CD4-positive, alpha-beta T cell treated with Interleukin-4 for 1 hour (primary cell): Measurements from ENCODE around the gene EVA1C.

Experiments used
- DNase-seq, 2 donors: peaks; one replicate each; pipeline ENCODE4 v3.0.0-alpha.2; 2020 to 2022

Gene EVA1C

DNA sequence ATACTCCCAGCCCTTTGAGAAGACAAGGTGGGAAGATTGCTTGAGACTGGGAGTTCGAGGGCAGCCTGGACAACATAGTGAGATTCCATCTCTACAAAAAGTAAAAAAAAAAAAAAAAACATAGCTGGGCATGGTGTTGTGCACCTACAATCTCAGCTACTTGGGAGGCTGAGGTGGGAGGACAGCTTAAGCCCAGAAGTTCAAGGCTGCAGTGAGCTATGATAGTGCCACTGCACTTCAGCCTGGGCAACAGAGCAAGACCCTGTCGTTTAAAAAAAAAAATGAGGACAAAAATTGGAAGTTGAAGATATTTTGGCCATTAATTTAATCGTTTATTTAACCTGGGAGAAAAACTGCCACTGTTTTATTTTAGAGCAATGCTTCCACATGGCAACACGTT, 20.8 kb upstream of the EVA1C start:
- no peak for DNase-seq

DNA sequence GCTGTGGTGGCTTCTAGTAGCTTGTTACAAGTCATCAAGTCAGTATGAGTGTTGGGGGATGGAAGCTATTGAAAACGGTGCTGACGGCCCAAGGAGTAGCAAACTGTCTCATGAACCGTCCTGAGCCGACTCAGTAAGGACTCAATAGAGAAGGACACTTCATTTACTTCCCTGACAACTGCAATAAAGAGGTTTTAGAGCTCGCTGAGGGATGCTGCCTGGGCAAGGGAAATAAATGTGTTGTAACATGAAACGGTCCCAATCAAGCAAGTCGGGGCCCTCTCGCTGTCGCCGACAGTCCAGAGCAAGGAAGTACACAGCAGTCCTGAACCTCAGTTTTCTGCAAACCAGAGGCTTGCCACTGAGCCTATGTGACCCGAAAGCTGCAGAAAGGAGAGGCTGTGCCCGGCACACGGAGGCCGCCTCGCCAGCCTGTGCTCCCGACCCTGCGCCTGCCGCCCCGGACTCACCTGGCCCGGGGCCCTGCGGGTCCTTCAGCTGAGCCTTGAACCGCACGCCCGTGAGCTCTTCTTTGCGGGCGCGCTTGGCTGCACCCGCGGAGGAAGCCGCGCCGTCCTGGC, 20.1 kb upstream of the EVA1C start:
- DNase-seq, result no peak

DNA sequence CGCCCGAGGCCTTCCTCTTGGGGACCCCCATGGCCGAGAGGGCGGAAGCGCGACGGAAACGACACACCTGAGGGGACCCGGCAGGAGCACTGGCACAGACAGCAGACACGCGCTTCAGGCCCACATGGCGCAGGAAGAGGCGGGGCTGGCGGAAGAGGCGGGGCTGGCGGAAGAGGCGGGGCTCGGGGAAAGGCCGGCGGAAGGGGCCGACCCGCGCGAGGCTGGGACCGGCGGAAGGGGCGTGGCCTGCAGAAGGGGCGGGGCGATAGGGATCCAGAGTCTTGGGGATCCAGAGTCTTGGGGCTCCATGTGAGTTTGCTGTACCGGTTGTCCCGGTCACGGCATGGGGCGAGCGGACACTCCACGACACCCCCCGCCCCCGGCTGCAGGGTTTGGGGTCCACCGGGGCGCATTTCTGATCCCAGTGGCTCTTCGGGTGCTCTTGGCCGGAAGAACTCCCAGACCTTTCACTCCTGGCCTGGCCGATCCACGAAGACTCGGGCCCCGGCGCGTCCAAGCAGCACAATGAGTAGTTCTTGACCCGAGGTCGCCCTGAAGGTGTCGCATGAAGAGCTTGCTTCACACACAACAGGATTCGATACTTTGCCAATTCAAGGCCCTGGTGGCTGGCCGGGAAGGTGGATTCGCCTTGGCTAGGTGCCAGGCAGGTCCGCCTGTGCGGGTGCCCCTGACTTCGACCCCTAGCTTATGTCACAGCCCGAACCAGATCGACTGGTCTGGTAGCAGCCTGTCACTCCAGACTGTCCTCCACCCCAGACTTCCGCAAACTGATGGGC, 19.4 kb upstream of the EVA1C start, which contains the start of gene URB1:
URB1 (minus strand) TSS at position 133 of the 797 bp plus-strand sequence; CDS start at position 31, 102 bp downstream.
- peak; percentile 93 to 96 for DNase-seq

DNA sequence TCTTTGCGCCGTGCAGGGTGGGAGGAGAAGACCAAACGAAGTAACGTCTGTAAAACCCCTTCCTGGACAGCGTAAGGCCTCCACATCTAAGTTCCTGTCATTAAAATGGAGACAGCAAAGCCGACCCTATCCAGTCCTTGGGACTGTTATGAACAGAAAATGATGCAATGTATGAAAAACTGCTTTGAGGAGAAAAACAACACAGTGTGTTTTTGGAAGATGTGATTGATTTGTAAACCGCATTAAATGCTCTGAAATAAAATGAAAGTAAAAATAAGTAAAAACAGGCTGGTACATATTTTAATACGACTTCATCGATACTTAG, 18.9 kb upstream of the EVA1C start:
- DNase-seq, result peak in 1 of 2 donors; percentile 33

DNA sequence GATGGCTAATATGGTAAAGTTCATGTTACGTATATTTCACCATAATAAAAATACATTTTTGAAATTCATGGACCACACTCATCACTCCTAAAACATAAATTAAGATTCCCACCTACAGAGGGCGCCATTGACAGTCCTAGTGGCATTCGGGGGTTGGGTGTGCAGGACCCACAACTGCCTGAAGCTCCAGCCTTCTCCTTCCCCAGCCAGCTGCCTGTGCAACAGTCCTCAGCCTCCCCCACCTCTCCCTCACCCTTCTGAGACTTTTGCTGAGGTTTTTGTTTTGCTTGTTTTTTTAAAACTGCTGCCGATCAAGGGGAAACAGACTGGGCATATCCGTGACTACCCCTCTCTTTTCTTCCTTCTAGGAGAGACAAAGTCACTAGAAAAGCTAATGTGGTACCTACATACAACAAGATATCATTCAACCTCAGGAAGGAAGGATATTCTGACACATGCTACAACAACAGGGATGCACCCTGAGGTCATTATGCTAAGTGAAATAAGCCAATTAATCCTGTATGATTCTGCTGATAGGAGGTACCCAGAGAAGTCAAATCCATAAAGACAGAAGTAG, 9.2 kb upstream of the EVA1C start:
- peak; percentile 40 to 77 for DNase-seq

DNA sequence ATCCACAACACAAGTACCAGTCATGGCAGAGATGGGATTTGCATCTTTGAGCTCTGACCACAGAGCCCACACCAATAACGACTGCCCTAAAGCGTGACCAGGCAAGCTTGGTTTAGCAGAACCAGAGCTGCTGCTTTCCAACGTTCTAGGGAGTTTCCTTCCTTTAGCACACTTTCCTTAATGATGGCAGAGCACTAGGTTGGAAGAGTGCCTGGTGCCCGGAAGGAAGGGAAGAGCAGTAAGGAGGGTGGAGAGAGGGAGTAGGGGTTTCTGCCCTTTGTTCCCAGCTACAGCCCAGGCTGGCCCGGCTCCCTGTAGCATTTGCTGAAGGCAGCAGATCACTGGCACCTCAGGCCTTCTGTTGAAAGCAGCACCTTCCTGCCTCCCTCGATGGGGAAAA, 6.1 kb upstream of the EVA1C start:
- DNase-seq, result no peak

DNA sequence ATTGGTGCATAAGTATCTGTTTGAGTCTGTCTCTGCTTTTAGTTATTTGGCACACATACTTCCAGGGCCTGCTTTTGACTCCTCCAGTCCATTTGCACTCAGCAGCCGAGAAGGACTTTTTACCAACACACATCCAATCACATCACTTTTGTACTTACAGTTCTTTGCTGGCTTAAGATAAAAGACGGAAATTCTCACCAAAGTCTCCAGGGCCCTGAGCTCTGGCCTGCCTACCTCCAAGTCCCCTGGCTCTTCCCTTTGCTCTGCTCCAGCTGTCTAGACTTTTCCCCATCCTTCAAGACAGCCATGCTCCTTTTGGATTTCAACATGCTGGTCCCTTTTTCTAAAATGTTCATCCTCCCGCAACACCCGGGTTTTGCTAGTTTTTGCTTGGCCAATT, 2.2 kb upstream of the EVA1C start:
- DNase-seq, result no peak

DNA sequence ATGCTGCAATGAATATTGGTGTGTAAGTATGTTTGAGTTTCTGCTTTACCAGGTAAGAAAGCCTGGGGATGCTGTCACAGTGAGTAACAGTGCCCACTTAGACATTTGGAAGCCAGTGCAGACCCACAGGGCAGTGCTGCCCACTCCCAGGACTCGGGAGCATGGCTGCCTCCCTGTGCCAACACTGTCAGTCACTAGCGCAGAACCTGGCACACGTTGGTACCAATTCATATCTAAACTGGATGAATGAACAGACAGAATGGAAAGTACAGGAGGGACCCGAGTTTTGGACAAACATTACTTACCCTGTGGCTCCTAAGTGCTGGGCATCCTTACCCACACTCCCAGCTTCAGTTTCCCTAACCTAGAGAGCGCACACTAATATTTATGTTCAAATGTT, 1.6 kb upstream of the EVA1C start:
- no peak for DNase-seq

DNA sequence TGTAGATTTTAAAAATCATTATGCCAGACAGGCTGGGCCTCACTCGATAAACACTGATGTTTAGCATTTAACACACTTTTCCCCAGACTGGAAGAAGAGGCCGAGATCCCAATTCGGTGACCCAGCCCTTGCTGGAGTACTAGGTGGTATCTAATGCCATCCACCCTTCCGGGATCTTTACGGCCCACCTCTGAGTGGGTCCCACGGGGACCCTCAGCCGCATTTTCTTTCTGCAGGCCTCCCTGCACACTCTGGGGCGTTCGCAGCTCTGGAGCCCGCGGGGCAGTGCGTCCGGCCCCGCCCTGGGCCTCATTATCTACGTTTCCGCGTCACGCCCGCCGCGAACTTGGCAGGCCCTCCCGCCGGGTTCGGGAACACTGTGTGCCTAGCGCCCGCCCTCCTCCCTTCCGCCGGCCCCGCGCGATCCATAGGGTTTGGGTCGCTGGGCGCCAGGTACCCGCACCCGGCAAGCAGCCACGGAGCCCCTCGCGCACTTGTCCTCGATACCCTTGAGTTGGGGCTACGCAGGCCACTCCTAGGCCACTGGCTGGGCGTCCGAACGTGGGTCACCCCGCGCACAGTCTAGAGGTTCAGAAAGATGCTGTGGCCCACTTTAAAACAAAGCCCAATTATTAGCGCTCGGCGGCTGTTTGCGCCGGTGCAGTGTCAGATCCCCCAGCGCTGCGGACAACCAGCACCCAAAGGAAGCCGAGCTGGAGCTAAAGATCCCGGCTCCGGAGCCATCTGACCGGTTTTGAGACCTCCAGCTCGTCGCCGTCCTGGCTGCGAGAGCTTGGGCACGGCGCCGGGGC, 950 bp upstream of the EVA1C start:
- peak; percentile 39 to 59 for DNase-seq

DNA sequence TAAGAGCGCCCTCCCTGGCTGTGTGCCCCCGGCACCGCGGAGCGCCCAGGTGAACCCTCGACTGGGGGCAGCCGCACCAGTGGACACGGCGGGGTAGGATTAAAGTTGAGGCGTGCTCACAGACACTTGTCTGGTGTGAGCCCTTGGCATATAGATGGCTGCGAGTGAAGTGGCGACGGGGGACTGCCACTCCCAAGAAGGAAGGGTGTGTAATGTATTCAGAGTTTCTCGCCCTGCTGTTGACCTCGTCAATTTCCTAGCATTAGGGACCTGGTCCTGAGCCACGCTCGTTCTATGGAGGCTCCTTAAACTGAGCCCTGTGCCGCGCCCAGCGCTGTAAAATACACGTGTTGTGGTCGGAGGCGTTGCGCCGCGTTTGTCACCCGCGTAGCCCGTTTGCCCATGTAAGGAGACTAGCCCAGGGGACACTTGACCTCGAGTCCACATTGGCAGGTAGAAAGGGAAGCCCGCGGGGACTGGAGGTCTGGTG, 554 bp downstream of the EVA1C start:
- DNase-seq, result no peak

DNA sequence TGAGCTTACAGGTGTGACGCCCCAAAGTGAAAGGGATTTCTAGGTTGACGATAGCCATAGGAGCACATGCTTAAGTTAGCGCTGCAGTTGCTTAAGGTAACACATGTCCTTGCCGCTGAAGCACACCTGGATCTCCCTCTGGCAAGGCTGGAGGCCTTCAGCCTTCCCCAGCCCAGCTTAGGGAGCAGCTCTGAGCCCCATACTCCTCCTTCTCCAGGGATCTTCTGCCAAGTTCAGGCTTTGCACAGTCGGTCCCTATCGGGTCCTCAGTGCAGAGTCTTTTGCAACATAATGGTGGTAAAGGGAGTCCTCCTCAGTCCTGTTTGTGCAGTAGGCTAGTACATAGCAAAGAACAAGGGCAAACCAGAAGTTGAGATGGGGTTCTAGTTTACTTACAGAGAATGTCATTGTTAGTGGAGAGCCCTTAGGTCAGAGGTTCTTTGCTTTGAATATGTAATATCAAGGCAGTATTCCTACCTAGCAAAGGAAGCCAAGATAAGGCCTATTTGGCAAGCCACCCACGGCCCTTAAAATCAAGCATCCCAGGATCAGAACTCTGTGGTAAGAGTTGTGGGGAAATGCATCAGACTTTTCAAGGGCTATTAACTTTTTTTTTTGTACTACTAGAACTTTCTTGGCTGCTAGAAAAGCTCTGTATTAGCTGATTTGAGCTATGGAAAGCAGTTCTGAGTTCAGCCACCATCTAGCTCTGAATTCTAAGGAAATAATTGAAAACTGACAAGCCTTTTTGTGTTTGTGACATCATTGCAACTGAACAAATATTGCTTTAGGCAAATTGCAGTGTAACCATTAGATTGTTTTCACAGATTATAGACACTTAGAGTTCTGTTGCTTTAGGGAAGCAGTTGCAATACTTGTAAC, 1.4 kb downstream of the EVA1C start:
- DNase-seq, result no peak

DNA sequence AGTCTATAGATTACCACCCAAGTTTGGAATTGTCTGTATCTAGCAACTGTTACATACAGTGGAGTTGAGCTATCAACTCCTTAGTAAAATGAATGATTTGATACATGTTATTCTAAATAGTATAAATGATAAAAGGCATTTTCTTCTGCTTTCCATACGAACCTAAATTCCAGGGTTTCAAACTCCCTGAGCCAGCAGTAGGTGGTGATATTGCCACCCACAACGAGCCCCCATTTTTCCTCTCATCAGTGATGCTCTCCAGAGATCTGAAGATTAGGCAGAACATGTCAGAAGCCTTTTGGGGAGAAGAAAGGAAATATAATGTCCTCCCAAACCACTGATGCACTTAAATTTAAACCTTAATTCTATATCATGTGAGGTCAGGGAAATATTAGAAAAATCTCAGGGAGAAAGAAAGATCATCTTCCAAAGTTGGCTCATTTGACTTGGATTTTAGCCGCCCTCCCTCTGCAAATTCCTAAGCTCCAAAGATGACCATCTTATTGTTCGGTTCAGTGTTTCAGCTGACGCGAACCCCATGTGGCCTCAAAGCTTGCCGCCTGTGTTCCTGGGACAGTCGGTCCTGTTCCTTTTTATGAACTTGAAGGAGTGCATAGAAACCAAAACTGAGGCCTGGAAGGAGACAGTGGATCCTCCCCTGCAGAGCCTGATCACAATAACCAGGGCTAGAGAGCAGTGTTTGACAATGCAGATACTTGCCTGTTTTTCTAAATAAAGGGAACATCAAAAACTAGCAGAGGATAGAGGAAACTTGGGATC, 2.3 kb downstream of the EVA1C start:
- no peak for DNase-seq

DNA sequence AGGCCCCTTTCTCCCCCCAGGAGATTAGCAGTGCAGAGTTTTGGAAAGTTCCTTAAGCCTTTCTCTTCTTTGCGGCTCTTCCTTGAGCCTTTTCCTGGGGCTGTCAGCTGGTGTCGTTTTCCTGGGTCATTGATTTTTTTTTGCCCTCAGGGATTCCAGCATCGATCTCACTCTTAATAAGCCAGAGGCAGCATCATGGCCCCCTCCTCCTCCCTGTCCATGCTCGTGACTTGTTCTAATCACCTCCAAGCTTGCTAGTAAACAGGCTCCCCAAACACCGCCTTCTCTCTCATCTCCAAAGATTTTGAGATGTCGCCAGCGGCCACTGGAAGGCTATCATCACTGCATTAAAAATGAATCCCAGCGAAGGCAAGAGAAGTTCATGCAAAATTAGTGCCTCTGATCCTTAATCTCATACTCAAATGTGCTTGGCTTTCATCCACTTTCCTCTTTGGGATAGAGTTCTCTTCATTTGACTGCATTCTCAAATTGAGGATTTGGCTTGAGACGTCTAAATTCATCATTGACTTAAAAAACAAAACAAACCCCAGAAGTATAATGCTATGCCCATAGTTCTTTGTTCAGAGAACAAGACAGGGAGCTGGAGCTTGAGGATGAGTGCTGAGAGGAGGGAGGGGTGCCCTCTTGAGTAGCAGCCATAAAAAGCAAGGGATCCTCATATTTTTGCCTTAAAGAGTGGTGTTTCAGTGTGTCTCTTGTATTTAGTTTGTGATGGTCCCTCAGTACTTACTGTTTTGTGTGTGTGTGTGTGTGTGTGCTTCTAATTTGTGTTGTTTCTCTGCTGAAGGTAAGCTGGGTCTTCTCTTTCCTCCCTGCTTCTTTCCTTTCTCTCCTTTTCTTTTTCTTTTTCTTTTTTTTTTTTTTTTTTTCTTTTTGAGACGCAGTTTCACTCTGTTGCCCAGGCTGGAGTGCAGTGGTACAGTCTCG, 3.2 kb downstream of the EVA1C start:
- no peak for DNase-seq

DNA sequence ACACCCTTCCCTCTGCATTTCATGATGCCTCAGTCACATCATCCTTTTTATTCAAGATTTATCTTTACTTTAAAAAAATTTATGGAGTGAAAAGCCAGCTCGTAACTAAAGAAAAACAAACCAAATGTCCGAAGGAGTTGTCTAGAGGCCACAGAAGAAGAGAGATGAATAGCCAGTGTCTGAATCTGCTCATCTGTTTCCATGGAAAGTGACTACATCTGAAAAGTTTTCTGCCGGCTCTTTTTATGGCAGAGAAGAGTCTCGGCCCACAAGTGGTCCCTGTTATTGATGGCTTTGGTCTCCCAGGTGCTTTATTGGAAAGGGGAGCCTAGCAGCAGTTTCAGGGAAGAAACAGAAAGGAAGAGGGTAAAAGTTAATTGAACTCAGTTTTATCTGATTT, 5.6 kb downstream of the EVA1C start:
- no peak for DNase-seq

DNA sequence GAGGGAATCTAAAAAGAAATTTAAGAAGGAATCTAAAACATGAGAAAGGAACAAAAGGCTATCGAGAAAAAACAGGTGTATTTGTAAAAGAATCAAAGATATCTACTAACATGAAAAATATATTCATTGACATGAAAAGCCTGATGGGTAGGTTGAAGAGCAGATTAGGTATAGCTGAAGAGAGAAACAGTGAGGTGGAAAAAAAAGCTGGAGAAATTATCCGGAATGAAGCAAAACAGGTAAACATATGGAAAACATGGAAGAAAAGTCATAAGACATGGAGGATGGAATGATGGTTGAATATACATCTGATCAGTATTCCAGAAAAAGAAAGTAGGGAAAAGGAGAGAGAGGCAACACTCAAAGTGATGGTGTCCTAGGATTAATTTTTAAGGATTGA, 9.6 kb downstream of the EVA1C start:
- DNase-seq, result no peak

DNA sequence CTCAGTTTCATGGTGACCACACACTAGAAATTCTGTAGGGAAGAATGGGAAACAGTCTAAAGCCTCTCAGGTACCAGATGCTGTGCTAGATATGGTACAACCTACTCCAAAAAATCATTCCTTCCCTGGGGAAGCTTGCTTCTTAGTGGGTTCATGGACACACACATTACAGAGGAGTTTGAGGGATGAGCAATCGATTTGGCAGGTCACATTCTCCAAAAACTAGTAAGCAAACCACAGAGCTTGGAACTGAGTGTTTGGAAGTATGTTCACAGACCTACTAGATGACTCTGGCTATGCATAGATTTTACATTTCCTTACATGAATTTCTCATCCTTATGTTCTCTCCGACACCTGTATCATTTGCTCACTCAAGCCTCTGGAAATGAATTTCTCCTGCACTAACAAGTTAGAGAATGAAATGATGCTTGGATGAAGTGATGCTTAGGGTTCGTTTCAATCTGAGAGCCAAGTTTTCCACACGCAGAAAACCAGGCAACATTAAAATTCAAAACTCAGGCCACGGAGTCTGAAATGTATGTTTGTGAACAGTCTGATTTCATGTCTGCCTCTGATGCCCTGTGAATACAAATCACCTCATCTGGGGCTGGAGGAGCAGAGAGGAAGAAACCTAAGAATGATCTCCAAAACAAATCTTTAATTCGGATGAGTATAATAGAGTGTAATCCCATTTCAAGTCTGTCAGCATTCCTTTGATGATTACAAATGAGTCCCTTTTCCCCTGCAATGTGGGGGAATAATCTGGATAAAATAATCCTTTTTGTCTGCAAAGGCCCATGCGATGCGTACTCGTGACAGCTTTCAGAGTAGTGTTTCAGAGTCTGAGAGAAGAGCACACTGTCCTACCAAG, 11.0 kb downstream of the EVA1C start:
- DNase-seq, result no peak

DNA sequence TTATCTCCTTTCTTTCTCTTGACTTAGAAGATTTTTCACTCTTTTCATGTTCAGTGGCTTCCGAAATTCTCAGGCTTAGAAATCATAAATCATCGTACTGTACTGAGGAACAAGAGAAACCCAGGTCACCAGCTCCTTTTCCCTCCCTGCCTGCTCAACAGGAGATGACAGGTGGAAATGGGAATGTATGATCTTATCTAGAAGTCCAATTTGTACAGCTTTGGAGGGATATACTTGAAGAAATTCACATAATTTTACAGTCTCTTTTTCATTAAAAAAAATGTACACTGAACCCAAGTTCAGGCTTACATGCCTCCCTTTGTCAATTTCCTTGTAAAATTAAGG, 11.7 kb downstream of the EVA1C start:
- DNase-seq, result no peak

DNA sequence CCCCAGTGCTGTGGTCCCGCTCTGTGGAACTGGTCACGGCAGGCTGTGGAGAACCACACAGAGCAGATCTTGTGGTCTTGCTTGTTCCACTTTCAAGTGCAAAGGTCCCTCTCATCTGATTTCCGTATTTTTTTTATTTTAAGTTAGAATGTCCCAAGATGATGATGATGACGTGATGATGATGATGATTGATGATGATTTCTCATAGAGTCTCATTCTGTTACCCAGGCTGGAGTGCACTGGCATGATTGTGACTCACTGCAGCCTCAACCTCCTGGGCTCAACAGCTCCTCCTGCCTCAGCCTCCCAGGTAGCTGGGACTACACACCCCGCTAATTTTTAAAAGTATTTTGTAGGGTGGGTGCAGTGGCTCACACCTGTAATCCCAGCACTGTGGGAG, 12.2 kb downstream of the EVA1C start:
- DNase-seq, result no peak

DNA sequence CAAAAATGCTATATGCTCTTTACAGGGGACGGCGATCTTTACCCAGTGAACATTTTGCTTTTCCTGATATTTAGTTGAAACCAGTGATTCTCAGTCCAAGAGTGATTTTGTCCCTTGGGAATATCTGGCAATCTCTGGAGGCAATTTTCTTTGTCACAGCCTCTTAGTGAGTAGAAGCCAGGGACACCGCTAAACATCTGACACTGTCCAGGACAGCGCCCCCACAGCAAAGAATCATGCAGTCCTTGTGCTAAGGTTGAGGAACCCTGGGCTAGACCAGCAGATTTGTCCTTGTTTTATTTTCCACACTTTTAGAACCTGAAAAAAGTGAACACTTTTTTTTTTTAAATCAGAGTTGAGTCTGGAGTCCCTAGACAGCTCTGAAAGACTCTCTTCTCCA, 13.1 kb downstream of the EVA1C start:
- no peak for DNase-seq

DNA sequence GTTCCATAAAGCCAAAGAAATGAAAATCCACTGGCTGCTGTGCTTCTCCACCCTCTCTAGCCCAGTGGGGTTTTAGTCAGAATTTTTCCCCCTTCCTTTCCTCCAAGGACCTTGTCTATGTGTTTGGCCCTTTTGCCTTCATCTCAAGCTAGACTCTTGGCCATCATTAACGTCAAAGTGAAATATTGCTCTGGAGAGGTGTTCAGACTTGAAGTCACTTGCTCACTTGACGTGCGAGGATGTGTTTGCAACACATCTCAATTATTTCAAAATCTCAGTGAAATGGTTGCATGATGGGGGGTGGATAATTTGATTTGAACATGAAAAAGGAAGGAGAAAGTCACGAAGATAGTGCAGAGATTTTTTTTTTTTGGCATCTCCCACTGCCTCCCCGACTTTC, 13.6 kb downstream of the EVA1C start:
- no peak for DNase-seq
